GM12878 (cell line): Measurements from ENCODE around the gene TAB2. TPM values are rescaled to one million over a fixed set of nuclear protein-coding genes. Genes with fewer than 3 reads are reported as not detected.

Experiments used
- ATAC-seq: fragments of 200-7000 bp; cut with Tn5 transposase; 3 replicates; pipeline ENCODE4 v1.9.1; 2020; ENCODE audit warnings: mild to moderate bottlenecking, moderate library complexity
- BruUV-seq: library from RNA; stranded (reverse); fragments of 400-500 nt; replicated peaks from 2 replicates; lab custom pipeline; 2021; lab: Mats Ljungman, UMichigan
- CTCF ChIA-PET: fragments of 300-600 bp; sonication (Branson Sonifier 250); formaldehyde crosslinking; extraction: SDS; loops from one replicate; lab custom pipeline; 2021; ENCODE audit warnings: inconsistent platforms; lab: Yijun Ruan, JAX
- POLR2A ChIA-PET: fragments of 350-600 bp; formaldehyde crosslinking; extraction: SDS; loops from one replicate; lab custom pipeline; 2021; ENCODE audit warnings: inconsistent platforms; lab: Charles Lee
- RAD21 ChIA-PET: fragments of 300-600 bp; sonication (Branson Sonifier 250); formaldehyde crosslinking; loops from one replicate; lab custom pipeline; 2023; ENCODE audit warnings: antibody characterized with exemption; ENCODE audit not compliant: unreplicated experiment; lab: Charles Lee
- SMC1A ChIA-PET: fragments of 300-600 bp; sonication (Branson Sonifier 250); formaldehyde crosslinking; loops from one replicate; lab custom pipeline; 2023; ENCODE audit not compliant: unreplicated experiment, uncharacterized antibody; lab: Charles Lee
- DNase-seq: peaks from one replicate; pipeline ENCODE4 v3.0.0-alpha.2; 2011; ENCODE audit warnings: low read depth, low spot score
- FAIRE-seq: peaks from 3 replicates; lab custom pipeline; 2011; peaks lifted over from hg19 to GRCh38; lab: Jason Lieb, UNC
- H2AFZ ChIP-seq: 2 replicates; pipeline ENCODE4 v1.6.0; 2011; ENCODE audit warnings: low read depth, low read length, control low read depth; ENCODE audit not compliant: control insufficient read depth
- H3K27ac ChIP-seq: 2 replicates; pipeline ENCODE4 v1.5.1; 2011; ENCODE audit warnings: control low read depth; ENCODE audit not compliant: control insufficient read depth, insufficient read depth
- H3K27me3 ChIP-seq, 2 experiments: replicated peaks in 1 of 2; 2 replicates each; pipeline versions ENCODE4 v1.6.0 to v1.6.1; 2011; ENCODE audit warnings: low read length in 1 of 2; ENCODE audit not compliant: control insufficient read depth in 2 of 2, insufficient read depth in 2 of 2
- H3K36me3 ChIP-seq, 2 experiments: 2 replicates each; pipeline ENCODE4 v1.5.1; 2011; ENCODE audit warnings: low read length in 1 of 2; ENCODE audit not compliant: control insufficient read depth in 2 of 2, insufficient read depth in 2 of 2
- H3K4me1 ChIP-seq: 2 replicates; pipeline ENCODE4 v1.6.1; 2011; ENCODE audit warnings: mild to moderate bottlenecking, low read length, moderate library complexity, mixed read lengths; ENCODE audit not compliant: control insufficient read depth, insufficient read depth
- H3K4me2 ChIP-seq: 2 replicates; pipeline ENCODE4 v1.6.0; 2011; ENCODE audit warnings: control low read depth; ENCODE audit not compliant: control insufficient read depth, insufficient read depth
- H3K4me3 ChIP-seq: fragments of 200-600 bp; sonication (generic); 2 replicates; pipeline ENCODE4 v1.5.1; 2016
- H3K79me2 ChIP-seq: 2 replicates; pipeline ENCODE4 v1.6.0; 2011; ENCODE audit warnings: low read length; ENCODE audit not compliant: control insufficient read depth, insufficient read depth
- H3K9ac ChIP-seq: 2 replicates; pipeline ENCODE4 v1.8.0; 2011; ENCODE audit warnings: low read length, control low read depth, mixed read lengths; ENCODE audit not compliant: control insufficient read depth, insufficient read depth
- H3K9me3 ChIP-seq: replicated peaks from 3 replicates; pipeline ENCODE4 v1.5.1; 2011; ENCODE audit warnings: mild to moderate bottlenecking, low read length; ENCODE audit not compliant: control insufficient read depth, insufficient read depth
- H4K20me1 ChIP-seq: 2 replicates; pipeline ENCODE4 v1.6.0; 2011; ENCODE audit not compliant: control insufficient read depth, insufficient read depth
- BHLHE40 ChIP-seq, 2 experiments: fragments of 450-650 bp in 1 of 2; IDR thresholded peaks; 2 replicates each; pipeline ENCODE4 v1.6.1; 2011 to 2017; ENCODE audit warnings: low read depth in 2 of 2, borderline replicate concordance in 1 of 2, improper control_type of control experiment in 1 of 2, low read length in 1 of 2, mild to moderate bottlenecking in 1 of 2
- BRCA1 ChIP-seq: IDR thresholded peaks from 2 replicates; pipeline ENCODE4 v1.6.1; 2011; ENCODE audit warnings: low read depth, low read length, improper control_type of control experiment
- CBFB ChIP-seq: IDR thresholded peaks from 2 replicates; pipeline ENCODE4 v1.6.1; 2016; ENCODE audit warnings: antibody characterized with exemption, low read depth
- ESRRA ChIP-seq: IDR thresholded peaks from 2 replicates; pipeline ENCODE4 v1.6.1; 2012; ENCODE audit warnings: mild to moderate bottlenecking, low read length, improper control_type of control experiment
- FOXK2 ChIP-seq: fragments of 450-650 bp; IDR thresholded peaks from 2 replicates; pipeline ENCODE4 v1.6.1; 2017; ENCODE audit warnings: mild to moderate bottlenecking, moderate library complexity
- IRF4 ChIP-seq: IDR thresholded peaks from 2 replicates; pipeline ENCODE4 v1.6.1; 2011; ENCODE audit warnings: low read depth, low read length
- KLF5 ChIP-seq: fragments of 450-650 bp; IDR thresholded peaks from 2 replicates; pipeline ENCODE4 v1.6.1; 2014; ENCODE audit warnings: mild to moderate bottlenecking; ENCODE audit not compliant: partially characterized antibody
- LARP7 ChIP-seq: fragments of 450-650 bp; IDR thresholded peaks from 2 replicates; pipeline ENCODE4 v1.6.1; 2017; ENCODE audit warnings: mild to moderate bottlenecking
- POLR2A ChIP-seq: IDR thresholded peaks from 2 replicates; pipeline ENCODE4 v1.6.1; 2011; ENCODE audit warnings: low read depth, mild to moderate bottlenecking, low read length
- REST ChIP-seq: IDR thresholded peaks from 2 replicates; pipeline ENCODE4 v1.6.1; 2012; ENCODE audit warnings: mild to moderate bottlenecking, low read depth, low read length
- TAF1 ChIP-seq: IDR thresholded peaks from 2 replicates; pipeline ENCODE4 v1.6.1; 2011; ENCODE audit warnings: mild to moderate bottlenecking, low read depth, low read length, borderline replicate concordance
- TCF3 ChIP-seq: IDR thresholded peaks from 2 replicates; pipeline ENCODE4 v1.6.1; 2012; ENCODE audit warnings: low read depth, mild to moderate bottlenecking, low read length, borderline replicate concordance; ENCODE audit not compliant: insufficient read depth
- USF1 ChIP-seq: IDR thresholded peaks from 2 replicates; pipeline ENCODE4 v1.6.1; 2011; ENCODE audit warnings: borderline replicate concordance, low read depth, mild to moderate bottlenecking, moderate library complexity, mixed read lengths, low read length; ENCODE audit not compliant: insufficient read depth; ENCODE audit errors: extremely low read length
- ZNF207 ChIP-seq: fragments of 450-650 bp; IDR thresholded peaks from 2 replicates; pipeline ENCODE4 v1.6.1; 2014; ENCODE audit warnings: antibody characterized with exemption, mild to moderate bottlenecking, borderline replicate concordance
- WGBS: methylation state at CpG from one replicate; pipeline ENCODE4 v1.1.6; 2016; ENCODE audit warnings: low lambda C conversion rate; ENCODE audit not compliant: insufficient replicate concordance, insufficient coverage; ENCODE audit errors: missing lambda C conversion rate; 5-methylcytosine and 5-hydroxymethylcytosine counted together
- in situ Hi-C: fragments of 300-500 bp; cut with MboI; formaldehyde crosslinking; loops from 9 replicates; pipeline ENCODE4 v1.14.3; 2018; ENCODE audit warnings: mixed read lengths
- intact Hi-C: fragments of 100-400 bp; cut with micrococcal nuclease; formaldehyde crosslinking; loops from one replicate; pipeline ENCODE4 v1.14.2; 2022; ENCODE audit not compliant: unreplicated experiment
- polyA plus RNA-seq, 11 experiments: library from polyadenylated mRNA; depleted of rRNA in 4 of 11; unstranded in 6 of 11; stranded (reverse) in 5 of 11; fragments of >200 nt; fragmentation: Nextera tagmentation in 4 of 11; fragmentation: Illumina TruSeq in 1 of 11; extraction: Ambion mirVana in 4 of 11; extraction: Trizol in 1 of 11; gene quantifications; 1 replicate in 1 of 11; 2 replicates in 10 of 11; pipeline versions ENCODE4 v1.2.1 to v1.2.3, GENCODE V29; 2011 to 2016; ENCODE audit warnings: inconsistent platforms in 2 of 11, missing spikeins in 2 of 11, low read depth in 1 of 11
- total RNA-seq, 4 experiments: library from RNA; depleted of rRNA in 3 of 4; stranded (reverse); fragments of >200 nt in 3 of 4; fragmentation: Illumina TruSeq in 1 of 4; extraction: Trizol in 1 of 4; gene quantifications; 2 replicates each; pipeline versions ENCODE4 v1.2.1 to v1.2.3, GENCODE V29; 2013 to 2021
- TF ChIP-seq, protein P1 (sequence below): fragments of 450-650 bp; formaldehyde crosslinking; IDR thresholded peaks from 2 replicates; pipeline ENCODE4 v1.4.0; 2022; ENCODE audit warnings: mild to moderate bottlenecking, moderate library complexity
- TF ChIP-seq, protein P2 (sequence below): IDR thresholded peaks from 2 replicates; pipeline ENCODE4 v1.6.1; 2012; ENCODE audit warnings: low read depth, low read length, improper control_type of control experiment

TAB2 gene
- total and polyA plus RNA-seq, 10 of the 15 experiments (the other 5 are each of a cell fraction or from before 2014, with no cell fraction given), result 8.9 to 66.3 (median 23.0) TPM

DNA sequence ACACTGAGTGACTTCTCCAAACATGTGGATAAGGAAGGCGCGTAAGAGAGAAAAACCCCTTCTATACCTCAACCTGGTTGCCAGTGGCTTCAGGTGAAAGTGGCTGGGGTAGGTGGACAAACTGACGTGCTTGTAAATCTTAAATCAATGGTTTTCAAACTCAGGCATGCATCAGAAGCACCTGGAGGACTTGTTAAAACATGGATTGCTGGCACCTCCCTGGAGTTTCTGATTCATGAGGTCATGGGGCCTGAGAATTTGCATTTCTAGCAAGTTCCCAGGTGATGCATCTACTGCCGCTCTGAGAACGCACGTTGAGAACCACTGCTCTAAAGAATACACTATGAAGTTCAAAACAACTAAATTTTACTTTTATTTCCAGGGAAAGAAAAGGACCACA is 31.9 kb upstream of the TAB2 start:
- Histone ChIP-seq H3K9me3 (no peaks in the 10 kb centered on the region), H4K20me1 (no peaks in the 10 kb centered on the region), H3K4me2 (no peak overlapping the region), H3K4me3 (no peak overlapping the region), H3K36me3 (no peaks in the 10 kb centered on the region), H2AFZ (no peak overlapping the region), H3K27me3 (no peaks in the 10 kb centered on the region), H3K9ac (no peak overlapping the region), H3K27ac (no peak overlapping the region), H3K79me2 (no peaks in the 10 kb centered on the region), H3K4me1 (no peaks in the 10 kb centered on the region)
- SMC1A ChIA-PET, result no interaction called here
- 70% methylated on average over 6 of the region's 6 CpGs for WGBS
- CTCF ChIA-PET, result no interaction called here
- RAD21 ChIA-PET, result no interaction called here
- no peak for FAIRE-seq
- POLR2A ChIA-PET, result no interaction called here
- DNase-seq, result no peak
- intact Hi-C loops (no loop called here), in situ Hi-C loops (no loop called here)
- BruUV-seq, result no TSS peak
- no peak for ATAC-seq
- TF ChIP-seq TAF1 (no peak), BHLHE40 (IDR thresholded peaks at IDR 0.05; ENCODE audit: borderline replicate concordance in 1 of 2, low read depth in 2 of 2, low read length in 1 of 2) (no peak), LARP7 (no peak), ESRRA (no peak), FOXK2 (no peak), KLF5 (no peak), ZNF207 (no peak), USF1 (no peak), POLR2A (no peak), IRF4 (no peak), CBFB (no peak), BRCA1 (no peak), REST (no peak), TCF3 (no peak)
- TF ChIP-seq, protein P1, sequence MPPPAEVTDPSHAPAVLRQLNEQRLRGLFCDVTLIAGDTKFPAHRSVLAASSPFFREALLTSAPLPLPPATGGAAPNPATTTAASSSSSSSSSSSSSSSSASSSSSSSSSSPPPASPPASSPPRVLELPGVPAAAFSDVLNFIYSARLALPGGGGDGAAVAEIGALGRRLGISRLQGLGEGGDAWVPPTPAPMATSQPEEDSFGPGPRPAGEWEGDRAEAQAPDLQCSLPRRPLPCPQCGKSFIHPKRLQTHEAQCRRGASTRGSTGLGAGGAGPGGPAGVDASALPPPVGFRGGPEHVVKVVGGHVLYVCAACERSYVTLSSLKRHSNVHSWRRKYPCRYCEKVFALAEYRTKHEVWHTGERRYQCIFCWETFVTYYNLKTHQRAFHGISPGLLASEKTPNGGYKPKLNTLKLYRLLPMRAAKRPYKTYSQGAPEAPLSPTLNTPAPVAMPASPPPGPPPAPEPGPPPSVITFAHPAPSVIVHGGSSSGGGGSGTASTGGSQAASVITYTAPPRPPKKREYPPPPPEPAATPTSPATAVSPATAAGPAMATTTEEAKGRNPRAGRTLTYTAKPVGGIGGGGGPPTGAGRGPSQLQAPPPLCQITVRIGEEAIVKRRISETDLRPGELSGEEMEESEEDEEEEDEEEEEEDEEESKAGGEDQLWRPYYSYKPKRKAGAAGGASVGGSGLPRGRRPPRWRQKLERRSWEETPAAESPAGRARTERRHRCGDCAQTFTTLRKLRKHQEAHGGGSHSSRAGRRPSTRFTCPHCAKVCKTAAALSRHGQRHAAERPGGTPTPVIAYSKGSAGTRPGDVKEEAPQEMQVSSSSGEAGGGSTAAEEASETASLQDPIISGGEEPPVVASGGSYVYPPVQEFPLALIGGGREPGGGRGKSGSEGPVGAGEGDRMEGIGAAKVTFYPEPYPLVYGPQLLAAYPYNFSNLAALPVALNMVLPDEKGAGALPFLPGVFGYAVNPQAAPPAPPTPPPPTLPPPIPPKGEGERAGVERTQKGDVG, result no peak
- TF ChIP-seq, protein P2, sequence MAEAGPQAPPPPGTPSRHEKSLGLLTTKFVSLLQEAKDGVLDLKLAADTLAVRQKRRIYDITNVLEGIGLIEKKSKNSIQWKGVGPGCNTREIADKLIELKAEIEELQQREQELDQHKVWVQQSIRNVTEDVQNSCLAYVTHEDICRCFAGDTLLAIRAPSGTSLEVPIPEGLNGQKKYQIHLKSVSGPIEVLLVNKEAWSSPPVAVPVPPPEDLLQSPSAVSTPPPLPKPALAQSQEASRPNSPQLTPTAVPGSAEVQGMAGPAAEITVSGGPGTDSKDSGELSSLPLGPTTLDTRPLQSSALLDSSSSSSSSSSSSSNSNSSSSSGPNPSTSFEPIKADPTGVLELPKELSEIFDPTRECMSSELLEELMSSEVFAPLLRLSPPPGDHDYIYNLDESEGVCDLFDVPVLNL, result no peak
